ENCODE results near the gene TBX2.

DNA sequence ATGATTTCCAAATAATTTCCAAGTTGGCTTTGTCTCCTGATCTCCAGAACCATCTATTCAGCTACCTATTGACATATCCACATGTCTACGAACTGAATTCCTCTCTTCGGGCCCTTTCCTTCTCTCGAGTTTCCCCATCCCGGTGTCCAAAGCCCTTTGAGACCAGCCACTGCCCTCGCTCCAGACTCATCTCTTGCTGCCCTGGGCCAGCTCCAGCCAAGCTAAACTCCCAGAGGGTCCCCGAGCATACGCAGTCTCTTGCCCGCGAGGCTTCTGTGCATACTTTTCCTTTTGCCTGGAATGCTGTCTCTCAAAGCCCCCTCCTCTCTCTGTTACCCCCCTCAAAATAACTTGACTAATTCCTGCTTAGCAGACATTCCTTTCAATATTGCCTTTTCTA, 27.2 kb upstream of the TBX2 start:
- TF ChIP-seq ZFP3 (CRISPR knock-in tag; IDR thresholded peaks at IDR 0.05): no peak
- TF ChIP-seq ZFP30 (CRISPR knock-in tag; IDR thresholded peaks at IDR 0.05): no peak
- TF ChIP-seq, protein P1, sequence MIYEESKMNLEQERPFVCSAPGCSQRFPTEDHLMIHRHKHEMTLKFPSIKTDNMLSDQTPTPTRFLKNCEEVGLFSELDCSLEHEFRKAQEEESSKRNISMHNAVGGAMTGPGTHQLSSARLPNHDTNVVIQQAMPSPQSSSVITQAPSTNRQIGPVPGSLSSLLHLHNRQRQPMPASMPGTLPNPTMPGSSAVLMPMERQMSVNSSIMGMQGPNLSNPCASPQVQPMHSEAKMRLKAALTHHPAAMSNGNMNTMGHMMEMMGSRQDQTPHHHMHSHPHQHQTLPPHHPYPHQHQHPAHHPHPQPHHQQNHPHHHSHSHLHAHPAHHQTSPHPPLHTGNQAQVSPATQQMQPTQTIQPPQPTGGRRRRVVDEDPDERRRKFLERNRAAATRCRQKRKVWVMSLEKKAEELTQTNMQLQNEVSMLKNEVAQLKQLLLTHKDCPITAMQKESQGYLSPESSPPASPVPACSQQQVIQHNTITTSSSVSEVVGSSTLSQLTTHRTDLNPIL (CRISPR knock-in tag; IDR thresholded peaks at IDR 0.05; ENCODE audit: low read depth): no peak
- TF ChIP-seq PPARA (CRISPR knock-in tag; IDR thresholded peaks at IDR 0.05; ENCODE audit: borderline replicate concordance): no peak
- TF ChIP-seq TOX (CRISPR knock-in tag; IDR thresholded peaks at IDR 0.05; ENCODE audit: borderline replicate concordance): no peak
- no peak for TF ChIP-seq ZNF70 (CRISPR knock-in tag; IDR thresholded peaks at IDR 0.05)
- TF ChIP-seq ESRRG (CRISPR knock-in tag; IDR thresholded peaks at IDR 0.05): no peak
- no peak for TF ChIP-seq SNAI2 (CRISPR knock-in tag; IDR thresholded peaks at IDR 0.05)
- TF ChIP-seq, protein P2, sequence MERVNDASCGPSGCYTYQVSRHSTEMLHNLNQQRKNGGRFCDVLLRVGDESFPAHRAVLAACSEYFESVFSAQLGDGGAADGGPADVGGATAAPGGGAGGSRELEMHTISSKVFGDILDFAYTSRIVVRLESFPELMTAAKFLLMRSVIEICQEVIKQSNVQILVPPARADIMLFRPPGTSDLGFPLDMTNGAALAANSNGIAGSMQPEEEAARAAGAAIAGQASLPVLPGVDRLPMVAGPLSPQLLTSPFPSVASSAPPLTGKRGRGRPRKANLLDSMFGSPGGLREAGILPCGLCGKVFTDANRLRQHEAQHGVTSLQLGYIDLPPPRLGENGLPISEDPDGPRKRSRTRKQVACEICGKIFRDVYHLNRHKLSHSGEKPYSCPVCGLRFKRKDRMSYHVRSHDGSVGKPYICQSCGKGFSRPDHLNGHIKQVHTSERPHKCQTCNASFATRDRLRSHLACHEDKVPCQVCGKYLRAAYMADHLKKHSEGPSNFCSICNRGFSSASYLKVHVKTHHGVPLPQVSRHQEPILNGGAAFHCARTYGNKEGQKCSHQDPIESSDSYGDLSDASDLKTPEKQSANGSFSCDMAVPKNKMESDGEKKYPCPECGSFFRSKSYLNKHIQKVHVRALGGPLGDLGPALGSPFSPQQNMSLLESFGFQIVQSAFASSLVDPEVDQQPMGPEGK (CRISPR knock-in tag; IDR thresholded peaks at IDR 0.05; ENCODE audit: borderline replicate concordance): no peak
- TF ChIP-seq ISL1 (CRISPR knock-in tag; IDR thresholded peaks at IDR 0.05): no peak
- no peak for TF ChIP-seq ARNTL (CRISPR knock-in tag; IDR thresholded peaks at IDR 0.05; ENCODE audit: borderline replicate concordance, low read depth)
- TF ChIP-seq OSR1 (CRISPR knock-in tag; IDR thresholded peaks at IDR 0.05): no peak
- TF ChIP-seq ZNF8 (CRISPR knock-in tag; IDR thresholded peaks at IDR 0.05): no peak
- TF ChIP-seq GLIS3 (CRISPR knock-in tag; IDR thresholded peaks at IDR 0.05): no peak
